ENCODE measurements around the gene E4F1. TPM values are rescaled to one million over a fixed set of nuclear protein-coding genes. Genes with fewer than 3 reads are reported as not detected.

Gene E4F1
- total and polyA plus RNA-seq, 9 of the 15 experiments (the other 6 are each of a cell fraction or from before 2014, with no cell fraction given) = 0.48 to 94.9 (median 20.4) TPM

DNA sequence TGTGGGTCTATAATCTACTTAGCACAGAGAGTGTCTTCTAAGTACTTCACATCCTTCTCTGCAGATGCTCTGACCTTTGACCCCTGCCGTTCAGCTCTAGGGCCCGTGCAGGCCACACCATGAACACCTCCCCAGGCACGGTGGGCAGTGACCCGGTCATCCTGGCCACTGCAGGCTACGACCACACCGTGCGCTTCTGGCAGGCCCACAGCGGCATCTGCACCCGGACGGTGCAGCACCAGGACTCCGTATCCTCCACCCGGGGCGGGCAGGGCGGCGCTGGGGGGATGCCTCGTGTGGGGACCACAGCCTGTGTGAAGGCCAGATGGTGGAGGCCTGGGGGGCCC lies 17.5 kb upstream of the E4F1 start (continued):
- 0 out of 2 replicates have a peak, but pooled peaks have one; percentile 41 for TF ChIP-seq STAT6 (CRISPR knock-in tag; IDR thresholded peaks at IDR 0.05)
- no peak for TF ChIP-seq ZNF184 (CRISPR knock-in tag; IDR thresholded peaks at IDR 0.05)
- TF ChIP-seq NFE2L1 (tag; IDR thresholded peaks at IDR 0.05; ENCODE audit: borderline replicate concordance, low read depth) = no peak
- TF ChIP-seq, protein P1, sequence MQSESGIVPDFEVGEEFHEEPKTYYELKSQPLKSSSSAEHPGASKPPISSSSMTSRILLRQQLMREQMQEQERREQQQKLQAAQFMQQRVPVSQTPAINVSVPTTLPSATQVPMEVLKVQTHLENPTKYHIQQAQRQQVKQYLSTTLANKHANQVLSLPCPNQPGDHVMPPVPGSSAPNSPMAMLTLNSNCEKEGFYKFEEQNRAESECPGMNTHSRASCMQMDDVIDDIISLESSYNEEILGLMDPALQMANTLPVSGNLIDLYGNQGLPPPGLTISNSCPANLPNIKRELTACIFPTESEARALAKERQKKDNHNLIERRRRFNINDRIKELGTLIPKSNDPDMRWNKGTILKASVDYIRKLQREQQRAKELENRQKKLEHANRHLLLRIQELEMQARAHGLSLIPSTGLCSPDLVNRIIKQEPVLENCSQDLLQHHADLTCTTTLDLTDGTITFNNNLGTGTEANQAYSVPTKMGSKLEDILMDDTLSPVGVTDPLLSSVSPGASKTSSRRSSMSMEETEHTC (IDR thresholded peaks at IDR 0.05) = no peak
- TF ChIP-seq TCF3 (CRISPR knock-in tag; IDR thresholded peaks at IDR 0.05) = peak; percentile 28; the same call in 1 of the 2 replicates
- no peak for TF ChIP-seq SRSF9 (IDR thresholded peaks at IDR 0.05; ENCODE audit: borderline replicate concordance, low read depth, low read length)
- TF ChIP-seq ZBTB11 (CRISPR knock-in tag; IDR thresholded peaks at IDR 0.05) = peak in 1 of 3 experiments; percentile 17; a peak in 1 of 6 replicates
- no peak for TF ChIP-seq HOXB6 (CRISPR knock-in tag; IDR thresholded peaks at IDR 0.05; ENCODE audit: borderline replicate concordance)
- TF ChIP-seq ZNF507 (tag; conservative IDR thresholded peaks at IDR 0.05) = no peak
- TF ChIP-seq, protein P2, sequence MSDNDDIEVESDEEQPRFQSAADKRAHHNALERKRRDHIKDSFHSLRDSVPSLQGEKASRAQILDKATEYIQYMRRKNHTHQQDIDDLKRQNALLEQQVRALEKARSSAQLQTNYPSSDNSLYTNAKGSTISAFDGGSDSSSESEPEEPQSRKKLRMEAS (CRISPR knock-in tag; IDR thresholded peaks at IDR 0.05) = 0 out of 2 replicates have a peak, but pooled peaks have one; percentile 9
- no peak for TF ChIP-seq MTA3 (IDR thresholded peaks at IDR 0.05; ENCODE audit: borderline replicate concordance)
- no peak for TF ChIP-seq TOE1 (IDR thresholded peaks at IDR 0.05; ENCODE audit: borderline replicate concordance)
- no peak for TF ChIP-seq TOE1 (CRISPR knock-in tag; IDR thresholded peaks at IDR 0.05; ENCODE audit: borderline replicate concordance, low read depth)
- no peak for TF ChIP-seq MYC (IDR thresholded peaks at IDR 0.05; ENCODE audit: low read depth, low read length)
- peak; percentile 90; the same call in 1 of the 2 replicates for TF ChIP-seq MYC (CRISPR knock-in tag; IDR thresholded peaks at IDR 0.05; ENCODE audit: borderline replicate concordance, low read depth)

Data from K562 (cell line).